H1 (cell line): ENCODE data around the gene LSM7. TPM values are rescaled to one million over a fixed set of nuclear protein-coding genes. Genes with fewer than 3 reads are reported as not detected.

ENCODE experiments used
- CHD1 ChIP-seq: IDR thresholded peaks from 2 replicates; pipeline ENCODE4 v1.6.1; 2012; ENCODE audit warnings: low read depth, low read length, improper control_type of control experiment
- polyA plus RNA-seq, 7 experiments: library from polyadenylated mRNA; depleted of rRNA in 3 of 7; stranded (reverse) in 5 of 7; unstranded in 2 of 7; fragments of >200 nt in 5 of 7; fragments of 200-250 nt in 2 of 7; gene quantifications; 1 replicate in 5 of 7; 2 replicates in 1 of 7; 4 replicates in 1 of 7; pipeline versions ENCODE4 v1.2.1 to v1.2.3, GENCODE V29; 2011 to 2013; ENCODE audit warnings: missing spikeins in 2 of 7, mixed read lengths in 2 of 7
- total RNA-seq: library from RNA; stranded (reverse); fragmentation: NEBNext Ultra II Directional; extraction: Animal tissue kit (Norgen Biotek cat#: 25700); gene quantifications from 2 replicates; pipeline ENCODE4 v1.2.1, GENCODE V29; 2021

The LSM7 gene
- total and polyA plus RNA-seq, 2 of the 8 experiments (the other 6 are each of a cell fraction or from before 2014, with no cell fraction given) = 228 to 1,335 TPM

DNA sequence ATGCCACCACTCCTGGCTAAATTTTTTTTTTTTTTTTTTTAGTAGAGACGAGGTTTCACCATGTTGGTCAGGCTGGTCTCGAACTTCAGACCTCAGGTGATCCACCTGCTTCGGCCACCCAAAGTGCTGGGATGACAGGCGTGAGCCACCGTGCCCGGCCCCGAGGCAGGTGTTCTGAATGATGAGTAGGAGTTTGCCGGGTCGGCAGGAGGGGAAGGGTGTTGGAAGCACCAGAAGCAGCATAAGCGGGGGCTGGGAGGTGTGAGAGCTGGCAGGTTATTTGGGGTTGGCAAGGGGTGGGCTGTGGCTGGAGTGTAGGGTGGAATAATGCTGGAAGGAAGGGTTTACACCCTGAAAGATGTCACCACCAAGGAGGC lies 1.9 kb upstream of the LSM7 start (continued):
- no peak for TF ChIP-seq CHD1
